Mesothelial cell of epicardium (in vitro differentiated cells): ENCODE measurements around the gene KCNE1. TPM values are rescaled to one million over a fixed set of nuclear protein-coding genes. Genes with fewer than 3 reads are reported as not detected.

ENCODE experiments used
- DNase-seq, 2 experiments: peaks; one replicate each; pipeline ENCODE4 v3.0.0; 2021; ENCODE audit warnings: low spot score in 2 of 2; ENCODE audit not compliant: unreplicated experiment in 2 of 2
- H3K27ac Mint-ChIP-seq: 2 replicates; pipeline ENCODE4 v1.8.0; 2021; ENCODE audit warnings: mixed read lengths
- H3K27me3 Mint-ChIP-seq: 2 replicates; pipeline ENCODE4 v1.8.0; 2021; ENCODE audit warnings: low read depth, mixed read lengths
- H3K36me3 Mint-ChIP-seq: 2 replicates; pipeline ENCODE4 v1.8.0; 2021; ENCODE audit warnings: mixed read lengths
- H3K4me1 Mint-ChIP-seq: 2 replicates; pipeline ENCODE4 v1.8.0; 2021; ENCODE audit warnings: mixed read lengths
- H3K4me3 Mint-ChIP-seq: 2 replicates; pipeline ENCODE4 v1.8.0; 2021; ENCODE audit warnings: mild to moderate bottlenecking, moderate library complexity, mixed read lengths
- H3K9me3 Mint-ChIP-seq: 2 replicates; pipeline ENCODE4 v1.8.0; 2021; ENCODE audit warnings: mixed read lengths
- total RNA-seq: library from RNA; stranded (reverse); gene quantifications from 3 replicates; pipeline ENCODE4 v1.2.1, GENCODE V29; 2021
- TF ChIP-seq, protein P1 (sequence below): fragments of 200-600 bp; sonication (generic); IDR thresholded peaks from one replicate; pipeline ENCODE4 v1.5.0; 2021; ENCODE audit warnings: antibody characterized with exemption; ENCODE audit not compliant: unreplicated experiment

The KCNE1 gene
- total RNA-seq, 1 donor from 2014 or later: 1.0 TPM

GRCh38 chr21:34543017-34543416, 31.0 kb upstream of the KCNE1 start:
- no peak overlapping the region for H3K27ac Mint-ChIP-seq
- H3K9me3 Mint-ChIP-seq: peaks cover 6% of the 10 kb centered on the region
- peaks cover 4% of the 10 kb centered on the region for H3K36me3 Mint-ChIP-seq
- TF ChIP-seq, protein P1, sequence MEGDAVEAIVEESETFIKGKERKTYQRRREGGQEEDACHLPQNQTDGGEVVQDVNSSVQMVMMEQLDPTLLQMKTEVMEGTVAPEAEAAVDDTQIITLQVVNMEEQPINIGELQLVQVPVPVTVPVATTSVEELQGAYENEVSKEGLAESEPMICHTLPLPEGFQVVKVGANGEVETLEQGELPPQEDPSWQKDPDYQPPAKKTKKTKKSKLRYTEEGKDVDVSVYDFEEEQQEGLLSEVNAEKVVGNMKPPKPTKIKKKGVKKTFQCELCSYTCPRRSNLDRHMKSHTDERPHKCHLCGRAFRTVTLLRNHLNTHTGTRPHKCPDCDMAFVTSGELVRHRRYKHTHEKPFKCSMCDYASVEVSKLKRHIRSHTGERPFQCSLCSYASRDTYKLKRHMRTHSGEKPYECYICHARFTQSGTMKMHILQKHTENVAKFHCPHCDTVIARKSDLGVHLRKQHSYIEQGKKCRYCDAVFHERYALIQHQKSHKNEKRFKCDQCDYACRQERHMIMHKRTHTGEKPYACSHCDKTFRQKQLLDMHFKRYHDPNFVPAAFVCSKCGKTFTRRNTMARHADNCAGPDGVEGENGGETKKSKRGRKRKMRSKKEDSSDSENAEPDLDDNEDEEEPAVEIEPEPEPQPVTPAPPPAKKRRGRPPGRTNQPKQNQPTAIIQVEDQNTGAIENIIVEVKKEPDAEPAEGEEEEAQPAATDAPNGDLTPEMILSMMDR: no peak
- no peaks in the 10 kb centered on the region for H3K27me3 Mint-ChIP-seq
- H3K4me1 Mint-ChIP-seq: peaks cover 25% of the 10 kb centered on the region
- no peak for DNase-seq
- no peak overlapping the region for H3K4me3 Mint-ChIP-seq

GRCh38 chr21:34540206-34540605, 28.2 kb upstream of the KCNE1 start:
- TF ChIP-seq, protein P1: no peak
- no peak for DNase-seq
- Mint-ChIP-seq H3K4me1 (peaks cover 35% of the 10 kb centered on the region), H3K9me3 (peaks cover 6% of the 10 kb centered on the region), H3K4me3 (no peak overlapping the region), H3K27ac (peak overlapping the region; percentile 54), H3K36me3 (peaks cover 4% of the 10 kb centered on the region), H3K27me3 (no peaks in the 10 kb centered on the region)

- Mint-ChIP-seq H3K9me3 (peaks cover under 1% of the 10 kb centered on the region), H3K4me3 (no peak overlapping the region), H3K27me3 (no peaks in the 10 kb centered on the region), H3K36me3 (no peaks in the 10 kb centered on the region), H3K27ac (peak overlapping the region; percentile 71), H3K4me1 (peaks cover 37% of the 10 kb centered on the region)
- no peak for DNase-seq
- TF ChIP-seq, protein P1: no peak
Measured at GRCh38 chr21:34537838-34538237, 25.8 kb upstream of the KCNE1 start.

GRCh38 chr21:34536820-34537219, 24.8 kb upstream of the KCNE1 start:
- H3K4me1 Mint-ChIP-seq: peaks cover 37% of the 10 kb centered on the region

GRCh38 chr21:34536311-34536710, 24.3 kb upstream of the KCNE1 start:
- Mint-ChIP-seq H3K36me3 (no peaks in the 10 kb centered on the region), H3K4me3 (no peak overlapping the region), H3K27ac (peak overlapping the region; percentile 88), H3K9me3 (no peaks in the 10 kb centered on the region), H3K4me1 (peaks cover 37% of the 10 kb centered on the region), H3K27me3 (no peaks in the 10 kb centered on the region)
- TF ChIP-seq, protein P1: no peak
- DNase-seq: no peak

More at GRCh38 chr21:34536820-34537219, 24.8 kb upstream of the KCNE1 start:
- H3K27me3 Mint-ChIP-seq: no peaks in the 10 kb centered on the region
- no peak overlapping the region for H3K4me3 Mint-ChIP-seq
- H3K36me3 Mint-ChIP-seq: no peaks in the 10 kb centered on the region
- DNase-seq: no peak
- TF ChIP-seq, protein P1: no peak
- no peaks in the 10 kb centered on the region for H3K9me3 Mint-ChIP-seq
- H3K27ac Mint-ChIP-seq: peak overlapping the region; percentile 88

GRCh38 chr21:34535886-34536285, 23.9 kb upstream of the KCNE1 start:
- Mint-ChIP-seq H3K36me3 (no peaks in the 10 kb centered on the region), H3K4me3 (no peak overlapping the region), H3K27me3 (no peaks in the 10 kb centered on the region), H3K4me1 (peaks cover 37% of the 10 kb centered on the region), H3K27ac (peak overlapping the region; percentile 31), H3K9me3 (no peaks in the 10 kb centered on the region)
- no peak for DNase-seq
- TF ChIP-seq, protein P1: no peak
